Breast epithelium (tissue), 4 donors: ENCODE measurements around the gene ASB6. TPM values are rescaled to one million over a fixed set of nuclear protein-coding genes. Genes with fewer than 3 reads are reported as not detected.
A peak's percentile ranks its signal among the peaks of the same experiment; 100 is the strongest.

Experiments used
- DNase-seq, 2 donors: peaks; one replicate each; pipeline ENCODE4 v3.0.0-alpha.2; 2019; ENCODE audit warnings: low spot score in 2 of 2
- H3K27ac ChIP-seq, 2 donors: fragments of 200-600 bp; sonication (generic) in 1 of 2; one replicate each; pipeline ENCODE4 v1.5.1; 2016 to 2019; ENCODE audit warnings: mild to moderate bottlenecking in 1 of 2
- H3K27me3 ChIP-seq, 2 donors: fragments of 200-600 bp; sonication (generic) in 1 of 2; one replicate each; pipeline versions ENCODE4 v1.5.1 to v1.6.0; 2017 to 2019; ENCODE audit warnings: control low read depth in 1 of 2, mild to moderate bottlenecking in 1 of 2
- H3K36me3 ChIP-seq: fragments of 200-600 bp; one replicate; pipeline ENCODE4 v1.5.1; 2019
- H3K4me1 ChIP-seq, 2 donors: fragments of 200-600 bp; sonication (generic); one replicate each; pipeline ENCODE4 v1.5.1; 2016 to 2019; ENCODE audit warnings: control low read depth in 1 of 2
- H3K4me3 ChIP-seq, 3 donors: fragments of 200-600 bp; sonication (generic); 1 replicate in 2 of 3; 2 replicates in 1 of 3; pipeline ENCODE4 v1.5.1; 2016 to 2019; ENCODE audit warnings: mild to moderate bottlenecking in 3 of 3, moderate library complexity in 2 of 3
- H3K9me3 ChIP-seq, 2 donors: fragments of 200-600 bp; sonication (generic) in 1 of 2; one replicate each; pipeline ENCODE4 v1.5.1; 2016 to 2019; ENCODE audit warnings: control low read depth in 1 of 2
- CTCF ChIP-seq, 3 donors: fragments of 450-650 bp; IDR thresholded peaks; one replicate each; pipeline ENCODE4 v1.5.1; 2016 to 2017; ENCODE audit warnings: antibody characterized with exemption in 3 of 3, mild to moderate bottlenecking in 3 of 3, moderate library complexity in 3 of 3
- POLR2A ChIP-seq: fragments of 450-650 bp; IDR thresholded peaks from one replicate; pipeline ENCODE4 v1.6.1; 2016; ENCODE audit warnings: antibody characterized with exemption, mild to moderate bottlenecking, moderate library complexity
- POLR2AphosphoS5 ChIP-seq, 3 donors: sonication (generic); formaldehyde crosslinking; IDR thresholded peaks; one replicate each; pipeline ENCODE4 v1.6.1; 2017; ENCODE audit warnings: antibody characterized with exemption in 3 of 3
- intact Hi-C: fragments of 100-400 bp; cut with DNase I; formaldehyde crosslinking; loops from one replicate; pipeline ENCODE4 v1.15.1; 2023; ENCODE audit warnings: low total_unique reads
- total RNA-seq, 3 donors: library from RNA; depleted of rRNA; stranded (reverse); fragments of >200 nt; gene quantifications; one replicate each; pipeline ENCODE4 v1.1.0, GENCODE V29; 2016

Gene ASB6
- total RNA-seq, 3 donors from 2014 or later = 11.2 to 24.4 (median 21.6) TPM

- peak overlapping the region; percentile 2 to 70 for H3K27ac ChIP-seq
Measured at GRCh38 chr9:129632460-129632859, 9.5 kb downstream of the ASB6 start.

GRCh38 chr9:129631674-129632129 is 10.2 kb downstream of the ASB6 start:
- H3K4me1 ChIP-seq = peaks cover 9 to 33% of the 10 kb centered on the region in 2 donors
- H3K36me3 ChIP-seq = no peaks in the 10 kb centered on the region
- H3K27ac ChIP-seq = peak overlapping the region; percentile 70 to 80
- H3K27me3 ChIP-seq = no peaks in the 10 kb centered on the region
- TF ChIP-seq CTCF (IDR thresholded peaks at IDR 0.05) (no peak), POLR2A (no peak), POLR2AphosphoS5 (IDR thresholded peaks at IDR 0.05) (no peak)
- H3K9me3 ChIP-seq = no peaks in the 10 kb centered on the region
- DNase-seq = no peak
- H3K4me3 ChIP-seq = peak overlapping the region in 1 of 3 donors; percentile 46
- intact Hi-C loops = no loop called here

More at GRCh38 chr9:129632460-129632859, 9.5 kb downstream of the ASB6 start:
- Histone ChIP-seq H3K27me3 (no peaks in the 10 kb centered on the region), H3K9me3 (no peaks in the 10 kb centered on the region), H3K4me3 (no peak overlapping the region), H3K4me1 (peaks cover 3 to 25% of the 10 kb centered on the region in 2 donors), H3K36me3 (no peaks in the 10 kb centered on the region)
- no peak for DNase-seq
- TF ChIP-seq CTCF (IDR thresholded peaks at IDR 0.05) (no peak), POLR2A (no peak)
- intact Hi-C loops = no loop called here

- Histone ChIP-seq H3K27me3 (no peaks in the 10 kb centered on the region), H3K4me3 (peak overlapping the region in 1 of 3 donors; percentile 46), H3K9me3 (no peaks in the 10 kb centered on the region), H3K27ac (peak overlapping the region; percentile 70 to 80), H3K36me3 (no peaks in the 10 kb centered on the region), H3K4me1 (peaks cover 11 to 34% of the 10 kb centered on the region in 2 donors)
- intact Hi-C loops = no loop called here
- TF ChIP-seq CTCF (IDR thresholded peaks at IDR 0.05) = peak in 1 of 3 donors; percentile 16
- TF ChIP-seq POLR2A = no peak
- DNase-seq = no peak
Measured at GRCh38 chr9:129630967-129631673, 10.8 kb downstream of the ASB6 start.

GRCh38 chr9:129629251-129629820 is 12.6 kb downstream of the ASB6 start:
- no peak for DNase-seq
- Histone ChIP-seq H3K36me3 (no peaks in the 10 kb centered on the region), H3K4me1 (peaks cover 11 to 34% of the 10 kb centered on the region in 2 donors), H3K4me3 (no peak overlapping the region), H3K9me3 (no peaks in the 10 kb centered on the region), H3K27ac (no peak overlapping the region), H3K27me3 (no peaks in the 10 kb centered on the region)
- no peak for TF ChIP-seq POLR2A
- no peak for TF ChIP-seq CTCF (IDR thresholded peaks at IDR 0.05)
- TF ChIP-seq POLR2AphosphoS5 (IDR thresholded peaks at IDR 0.05) = no peak
- intact Hi-C loops = no loop called here

- no peak for DNase-seq
- Histone ChIP-seq H3K27me3 (no peaks in the 10 kb centered on the region), H3K4me3 (peak overlapping the region in 1 of 3 donors; percentile 79), H3K27ac (no peak overlapping the region), H3K36me3 (no peaks in the 10 kb centered on the region), H3K9me3 (no peaks in the 10 kb centered on the region), H3K4me1 (peaks cover 11 to 34% of the 10 kb centered on the region in 2 donors)
- no peak for TF ChIP-seq POLR2A
- TF ChIP-seq POLR2AphosphoS5 (IDR thresholded peaks at IDR 0.05) = no peak
- no peak for TF ChIP-seq CTCF (IDR thresholded peaks at IDR 0.05)
- intact Hi-C loops = no loop called here
Measured at GRCh38 chr9:129628709-129629108, 13.2 kb downstream of the ASB6 start.
